Left lobe of liver (tissue), 2 donors: ENCODE measurements around the gene SERPINB5. TPM values are rescaled to one million over a fixed set of nuclear protein-coding genes. Genes with fewer than 3 reads are reported as not detected.

Experiments used
- ATAC-seq: fragments of 200-7000 bp; cut with Tn5 transposase; one replicate; pipeline ENCODE4 v1.9.1; 2020; ENCODE audit warnings: mild to moderate bottlenecking, moderate library complexity
- DNase-seq: peaks from one replicate; pipeline ENCODE4 v3.0.0-alpha.2; 2020; ENCODE audit warnings: low spot score
- total RNA-seq: library from RNA; stranded (reverse); gene quantifications from one replicate; pipeline ENCODE4 v1.2.1, GENCODE V29; 2021
- donor health status: DM: no; HTN: no; CAD: no; lungs with moderate emphysema.
- donor health status: DM: no; HTN: yes; CAD: no.

SERPINB5 gene
- total RNA-seq, 1 donor from 2014 or later: not detected

DNA sequence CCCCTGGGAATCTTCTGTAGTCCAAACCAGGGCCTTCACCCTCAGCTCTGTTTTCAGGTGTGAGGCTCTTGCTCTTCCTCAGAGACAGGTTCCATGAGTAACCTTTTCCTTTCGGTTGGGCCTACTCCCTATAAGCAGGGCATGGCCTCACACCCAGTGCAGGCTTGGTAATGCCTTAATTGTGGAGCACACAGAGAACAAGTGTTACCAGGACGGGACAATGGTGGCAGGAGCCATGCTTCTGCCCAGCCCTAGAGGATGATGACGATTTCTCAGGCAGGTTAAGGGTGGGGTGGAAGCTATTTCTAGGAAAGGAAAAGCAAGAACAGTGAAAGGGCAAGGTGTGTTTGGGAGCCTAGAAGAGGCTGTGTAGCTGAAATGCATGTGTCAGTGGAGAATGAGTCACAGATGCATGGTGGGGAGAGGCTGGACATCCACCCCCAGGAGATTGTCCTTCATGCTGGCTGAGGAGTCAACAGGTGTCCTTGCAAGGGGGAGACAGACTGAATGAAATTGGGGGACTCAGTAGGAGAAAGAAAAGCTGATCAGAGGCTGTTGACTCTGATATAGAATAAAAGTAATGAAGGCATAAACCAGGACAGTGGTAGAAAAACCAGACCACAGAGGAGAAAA lies 43.4 kb downstream of the SERPINB5 start:
- no peak for DNase-seq
- no peak for ATAC-seq

DNA sequence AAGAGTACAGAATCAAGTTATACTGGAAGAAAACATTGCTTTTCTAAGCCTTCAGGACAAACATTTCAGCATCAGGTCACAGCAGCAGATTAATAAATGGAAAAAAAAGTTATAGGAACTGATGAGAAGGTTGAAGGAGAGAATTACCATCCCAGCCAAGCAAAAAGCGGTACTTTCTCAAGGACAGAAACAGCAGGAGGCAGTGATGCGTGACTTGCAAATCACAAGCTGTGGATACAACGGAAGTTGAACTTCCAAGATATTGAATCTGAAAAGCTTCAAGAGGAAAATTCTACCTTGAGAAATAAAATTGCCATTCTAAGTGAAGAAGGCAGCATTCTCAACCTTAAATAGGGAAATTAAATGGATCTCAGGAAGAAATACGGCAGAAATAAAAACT lies 46.9 kb downstream of the SERPINB5 start:
- DNase-seq (no peak), ATAC-seq (no peak)

DNA sequence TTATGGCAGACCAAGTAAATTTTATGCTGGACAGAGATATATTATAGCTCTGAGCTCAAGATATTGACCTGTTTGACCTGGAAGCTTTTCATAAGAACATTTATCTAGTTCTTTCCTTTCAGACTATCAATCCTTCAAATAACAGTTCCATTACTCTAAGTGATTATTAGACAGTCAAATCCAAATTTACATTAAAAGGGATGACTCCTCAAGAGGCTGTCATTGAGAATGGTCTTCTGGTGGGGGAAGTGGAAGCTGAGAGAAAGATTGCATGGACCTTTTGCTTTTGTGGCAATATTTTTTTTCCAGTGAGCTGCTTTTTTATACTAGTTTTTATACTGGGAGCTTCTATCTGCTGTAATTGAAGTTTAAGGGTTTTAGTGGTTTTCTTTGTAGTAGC lies 50.5 kb downstream of the SERPINB5 start:
- DNase-seq (no peak), ATAC-seq (no peak)

DNA sequence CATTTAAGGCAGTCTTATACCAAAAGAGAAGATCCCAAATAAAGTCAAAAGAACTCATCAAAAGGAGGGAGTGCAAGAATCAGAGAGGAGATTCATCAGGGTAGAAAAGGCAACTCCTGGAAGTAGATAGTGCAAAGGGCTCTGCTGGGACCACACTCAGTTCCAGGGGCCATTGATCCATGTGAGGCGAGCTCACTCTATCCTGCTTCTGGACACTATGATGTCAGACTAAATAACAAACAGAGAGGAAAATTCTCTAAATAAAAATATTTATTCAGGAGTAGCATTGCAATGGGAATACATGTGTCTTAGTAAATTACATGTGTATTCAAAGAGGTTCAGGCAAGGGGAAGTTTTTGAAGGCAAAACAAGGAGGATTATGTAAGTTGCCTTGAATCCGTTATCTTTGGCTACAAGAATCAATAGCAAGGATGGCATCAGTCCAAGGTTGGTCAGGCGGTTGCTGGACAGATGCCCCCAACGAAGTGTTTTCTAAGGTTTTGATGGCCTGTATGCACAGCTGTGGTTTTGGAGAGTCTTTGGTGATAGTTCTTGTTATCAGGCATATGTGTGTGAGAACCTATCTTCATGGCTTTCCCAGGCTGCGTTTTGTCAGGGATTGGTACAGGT lies 52.2 kb downstream of the SERPINB5 start:
- no peak for DNase-seq
- no peak for ATAC-seq

DNA sequence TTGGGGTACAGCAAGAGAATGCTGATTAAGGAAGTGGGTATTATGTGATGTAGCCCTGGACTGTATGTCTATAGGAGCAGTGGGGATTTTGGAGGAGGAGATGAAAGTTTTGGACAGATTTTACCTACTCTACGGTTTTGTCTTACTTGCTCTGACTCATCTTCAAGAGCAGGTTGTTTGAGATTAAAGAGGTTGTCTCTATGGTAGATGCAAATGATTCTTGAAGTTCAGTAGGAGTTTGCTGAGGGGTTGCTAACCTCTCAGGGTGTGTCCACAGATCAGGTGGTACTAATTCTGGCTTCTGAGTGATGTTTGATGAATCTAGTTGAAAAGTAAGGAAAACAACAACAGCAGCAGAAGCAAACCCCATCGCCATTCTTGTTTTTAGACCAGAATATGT lies 55.7 kb downstream of the SERPINB5 start:
- ATAC-seq: no peak
- DNase-seq: no peak

DNA sequence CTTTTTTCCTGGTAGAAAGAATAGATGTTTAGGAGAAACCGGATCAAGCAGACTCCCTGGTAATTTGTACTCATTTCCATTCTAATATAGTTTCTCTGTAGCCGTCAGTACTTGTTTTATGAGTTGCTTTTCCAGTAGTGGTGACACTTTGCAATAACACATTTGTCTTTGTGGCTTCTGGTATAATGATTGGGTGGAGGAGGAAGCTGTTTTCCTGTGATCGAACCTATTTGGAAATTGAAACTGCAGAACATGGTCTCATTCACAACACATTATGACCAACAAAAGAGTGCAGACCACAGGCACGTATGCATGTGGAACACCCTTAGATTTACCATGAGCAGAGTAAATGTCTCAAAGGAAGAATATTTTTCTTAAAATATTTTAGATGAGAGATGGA lies 57.9 kb downstream of the SERPINB5 start:
- no peak for DNase-seq
- no peak for ATAC-seq

DNA sequence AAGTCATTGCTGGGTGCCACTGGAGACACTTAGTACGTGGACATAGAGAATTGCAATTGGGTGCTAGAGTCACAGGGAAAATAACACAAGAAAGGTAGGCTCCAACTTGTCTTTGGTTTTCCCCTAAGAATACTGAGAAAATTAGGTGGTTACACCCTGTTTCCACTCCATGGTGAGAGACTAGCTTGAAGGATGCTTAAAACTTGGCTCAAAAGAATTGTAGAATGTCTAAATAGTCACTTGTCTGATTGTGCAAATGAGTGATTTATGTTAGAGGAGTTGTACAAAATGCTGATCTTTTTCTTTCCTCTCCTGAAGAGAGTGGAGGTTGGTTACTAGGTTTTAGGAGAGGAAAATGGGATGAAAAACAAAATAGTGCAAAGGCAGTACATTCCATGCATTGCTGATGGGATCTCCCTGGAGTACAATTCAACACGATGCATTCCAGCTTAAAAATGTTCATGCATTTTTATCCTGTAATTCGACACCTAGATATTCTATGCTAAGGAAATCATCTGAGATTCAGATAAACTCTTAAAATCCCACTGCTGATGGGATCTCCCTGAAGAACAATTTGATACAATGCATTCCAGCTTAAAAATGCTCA lies 63.2 kb downstream of the SERPINB5 start:
- no peak for ATAC-seq
- no peak for DNase-seq

DNA sequence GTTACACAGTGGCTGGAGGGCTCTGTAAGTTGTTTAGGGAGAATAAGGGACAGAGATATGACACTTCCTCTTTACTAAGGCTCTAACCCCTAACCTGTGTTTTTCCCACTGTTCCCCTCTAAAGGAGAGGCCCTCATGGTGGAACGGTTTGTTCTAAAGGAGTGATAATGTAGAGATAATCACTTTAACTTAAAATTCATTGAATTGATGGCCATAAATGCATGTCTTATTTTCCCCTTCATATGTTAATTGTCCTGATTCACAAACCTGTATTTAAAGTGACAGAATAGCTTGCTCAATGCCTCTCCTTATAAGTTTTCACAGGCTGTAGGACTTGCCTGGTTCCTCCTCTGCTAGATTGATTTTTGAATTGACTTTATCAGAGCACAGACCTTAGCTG lies 65.3 kb downstream of the SERPINB5 start, which contains the start of gene SERPINB12:
TSS of gene SERPINB12 (plus strand) at position 301 of the 400 bp plus-strand sequence. CDS start 13,791 bp downstream, outside the sequence.
- ATAC-seq (no peak), DNase-seq (no peak)

DNA sequence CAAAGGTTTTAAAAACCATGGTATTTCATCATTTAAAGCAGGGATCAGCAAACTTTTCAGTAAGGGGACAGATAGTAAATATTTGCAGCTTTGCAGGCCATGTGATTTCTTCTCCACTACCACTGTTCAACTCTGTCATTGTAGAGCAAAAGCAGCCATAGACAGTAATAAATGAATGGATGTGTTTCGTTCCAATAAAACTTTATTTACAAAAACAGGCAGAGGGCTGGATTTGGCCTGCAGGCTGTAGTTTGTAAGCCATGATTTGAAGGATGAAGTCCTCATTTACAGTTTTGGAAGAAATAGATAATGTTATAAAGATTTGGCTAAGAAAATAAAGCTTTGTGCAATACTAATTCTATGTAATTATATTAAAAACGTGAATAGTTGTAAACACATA lies 67.3 kb downstream of the SERPINB5 start:
- no peak for DNase-seq
- no peak for ATAC-seq

DNA sequence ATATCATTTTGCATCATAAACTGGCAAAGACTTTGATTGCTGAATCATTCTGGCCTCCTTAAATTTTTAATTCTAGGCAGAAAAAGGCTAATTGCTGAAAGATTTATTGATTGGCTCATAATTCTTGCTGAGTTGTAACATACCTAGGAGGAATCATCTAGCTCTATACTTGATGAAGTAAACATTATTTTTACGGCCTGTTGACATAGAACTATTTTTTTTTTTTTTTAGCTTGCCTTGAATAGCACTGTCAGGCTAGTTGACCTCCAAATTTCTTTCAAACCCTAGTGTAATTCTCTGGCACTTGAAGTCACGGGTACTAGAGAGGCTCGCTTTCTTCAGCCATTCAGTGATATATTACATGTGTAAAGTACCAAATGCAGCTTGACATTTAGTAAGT lies 68.2 kb downstream of the SERPINB5 start:
- DNase-seq: no peak
- ATAC-seq: no peak

DNA sequence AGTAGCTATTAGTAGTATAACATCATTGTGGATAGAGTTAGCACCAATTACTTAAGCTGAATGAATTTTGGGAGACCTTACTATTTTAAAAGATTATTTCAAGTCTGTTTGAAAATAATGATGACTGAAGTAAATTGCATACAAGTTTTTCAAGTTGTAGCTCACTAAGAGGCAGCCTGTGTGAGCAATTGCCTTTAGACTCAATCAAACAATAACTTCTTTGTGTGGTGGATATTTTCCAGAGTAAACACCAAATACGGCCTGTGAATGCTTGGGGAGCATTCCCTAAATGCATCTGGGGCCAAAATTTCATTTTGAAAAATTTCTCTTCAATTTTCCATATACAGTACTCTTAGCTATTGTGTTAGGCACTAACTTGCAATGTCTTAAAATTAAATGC lies 73.3 kb downstream of the SERPINB5 start:
- ATAC-seq (no peak), DNase-seq (no peak)

DNA sequence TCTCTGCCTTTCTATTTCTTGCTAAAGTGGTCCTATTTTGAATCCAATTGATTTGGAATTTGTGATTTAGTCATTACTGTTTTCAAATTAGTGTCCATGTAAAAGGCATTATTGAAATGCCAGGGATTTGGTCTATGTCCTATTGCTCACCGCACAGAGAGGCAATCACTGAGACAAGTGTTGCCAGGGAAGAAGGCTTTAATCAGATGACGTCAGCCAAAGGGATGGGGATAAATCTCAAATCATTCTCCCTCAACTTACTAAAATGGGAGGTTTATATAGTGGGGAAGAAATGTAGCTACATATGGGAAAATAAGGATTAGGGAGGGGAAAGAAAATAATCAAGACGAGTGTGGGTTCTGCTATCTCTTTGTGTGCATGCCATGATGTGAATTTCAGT lies 75.0 kb downstream of the SERPINB5 start:
- no peak for DNase-seq
- ATAC-seq: no peak

DNA sequence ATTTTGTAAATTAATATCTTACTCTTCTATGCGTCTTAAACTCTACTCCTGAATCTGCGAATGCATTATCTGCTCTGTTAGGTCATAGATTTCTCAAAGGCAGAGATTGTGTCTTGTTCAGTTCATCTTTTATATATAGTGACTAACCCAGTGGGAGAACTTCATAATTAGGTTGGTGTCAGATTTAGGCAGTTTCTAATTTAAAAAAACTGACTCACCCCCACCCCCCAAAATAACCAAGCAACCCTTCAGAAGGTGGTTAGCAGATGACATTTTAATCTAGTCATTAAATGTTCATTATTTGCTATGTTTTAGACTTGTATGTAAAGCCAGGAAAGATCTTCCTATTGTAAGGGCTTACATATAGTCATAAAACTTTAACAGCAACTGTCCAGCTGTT lies 75.8 kb downstream of the SERPINB5 start:
- DNase-seq: no peak
- ATAC-seq: no peak

DNA sequence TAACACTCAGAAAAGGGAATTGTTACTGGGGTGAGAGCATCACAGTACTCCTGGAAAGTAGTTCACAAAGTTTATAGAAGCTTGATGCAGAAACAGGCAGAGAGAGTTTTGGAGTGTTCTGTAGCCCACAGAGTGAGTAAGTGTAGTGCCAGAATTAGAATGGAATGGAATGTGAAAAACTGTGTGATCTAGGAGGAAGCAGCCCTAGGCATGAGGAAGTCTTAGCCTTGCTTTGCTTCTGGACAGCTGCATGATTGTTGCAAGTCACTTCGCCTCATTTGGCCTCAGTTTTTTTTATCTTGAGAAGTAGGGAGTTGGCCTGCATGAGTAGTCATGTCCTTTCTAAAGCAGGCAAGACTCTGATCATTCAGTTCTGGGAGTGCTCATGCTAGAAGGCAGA lies 76.3 kb downstream of the SERPINB5 start:
- ATAC-seq (no peak), DNase-seq (no peak)

Other genes with a start within 250 kb of the SERPINB5 start
- gene BCL2, start 157.2 kb upstream of the SERPINB5 start, total RNA-seq: 1.0 TPM
- gene KDSR, start 109.8 kb upstream of the SERPINB5 start, total RNA-seq: 49.0 TPM
- 24.7 TPM for gene VPS4B, start 54.5 kb upstream of the SERPINB5 start, total RNA-seq
- not detected for gene SERPINB12, start 65.4 kb downstream of the SERPINB5 start, total RNA-seq
- not detected for gene SERPINB13, start 110.4 kb downstream of the SERPINB5 start, total RNA-seq
- not detected for gene SERPINB4, start 167.3 kb downstream of the SERPINB5 start, total RNA-seq
- gene SERPINB3, start 184.9 kb downstream of the SERPINB5 start, total RNA-seq: not detected
- gene SERPINB11, start 226.0 kb downstream of the SERPINB5 start, total RNA-seq: not detected